GM12892 (cell line): ENCODE data around the gene APOE.

Source experiments
- POLR2A ChIP-seq: IDR thresholded peaks from 2 replicates; pipeline ENCODE4 v1.6.1; 2011; ENCODE audit warnings: low read depth, low read length, control low read depth
- POLR2AphosphoS5 ChIP-seq: IDR thresholded peaks from 2 replicates; pipeline ENCODE4 v1.6.1; 2011; ENCODE audit warnings: low read depth, low read length, control low read depth
- TAF1 ChIP-seq: IDR thresholded peaks from 2 replicates; pipeline ENCODE4 v1.6.1; 2011; ENCODE audit warnings: low read depth, mild to moderate bottlenecking, control low read depth, low read length, borderline replicate concordance

GRCh38 chr19:44931541-44931940 lies 25.9 kb downstream of the APOE start:
- TF ChIP-seq POLR2A (no peak), POLR2AphosphoS5 (no peak), TAF1 (no peak)
